Keratinocyte (primary cell): ENCODE data around the gene SKI. TPM values are rescaled to one million over a fixed set of nuclear protein-coding genes. Genes with fewer than 3 reads are reported as not detected.

Experiments
- DNase-seq: peaks from one replicate; pipeline ENCODE4 v3.0.0-alpha.2; 2011; ENCODE audit warnings: low read depth, missing footprints, low spot score
- FAIRE-seq: peaks from 2 replicates; lab custom pipeline; 2011; peaks lifted over from hg19 to GRCh38; lab: Jason Lieb, UNC
- H2AFZ ChIP-seq: 2 replicates; pipeline ENCODE4 v1.6.0; 2012; ENCODE audit warnings: low read length, control low read depth, inconsistent platforms; ENCODE audit not compliant: control insufficient read depth
- H3K27ac ChIP-seq: 2 replicates; pipeline ENCODE4 v1.5.1; 2011; ENCODE audit warnings: low read length; ENCODE audit not compliant: control insufficient read depth, insufficient read depth
- H3K27me3 ChIP-seq: 3 replicates; pipeline ENCODE4 v1.6.0; 2011; ENCODE audit warnings: low read length; ENCODE audit not compliant: control insufficient read depth, insufficient read depth; ENCODE audit errors: extremely low read depth
- H3K36me3 ChIP-seq, 2 experiments: 2 replicates in 1 of 2; 3 replicates in 1 of 2; pipeline ENCODE4 v1.5.1; 2011; ENCODE audit warnings: low read length in 2 of 2, mild to moderate bottlenecking in 1 of 2; ENCODE audit not compliant: control insufficient read depth in 2 of 2, insufficient read depth in 2 of 2; ENCODE audit errors: extremely low read depth in 1 of 2
- H3K4me1 ChIP-seq: 3 replicates; pipeline ENCODE4 v1.5.1; 2011; ENCODE audit warnings: low read length; ENCODE audit not compliant: control insufficient read depth, insufficient read depth; ENCODE audit errors: extremely low read depth
- H3K4me2 ChIP-seq: 3 replicates; pipeline ENCODE4 v1.6.0; 2011; ENCODE audit warnings: low read depth, low read length; ENCODE audit not compliant: control insufficient read depth, insufficient read depth; ENCODE audit errors: extremely low read depth
- H3K4me3 ChIP-seq, 3 experiments: fragments of 200-600 bp in 1 of 3; sonication (generic) in 1 of 3; 2 replicates in 2 of 3; 3 replicates in 1 of 3; pipeline ENCODE4 v1.5.1; 2011 to 2016; ENCODE audit warnings: low read length in 3 of 3, mild to moderate bottlenecking in 3 of 3, control low read depth in 2 of 3, inconsistent platforms in 1 of 3, low read depth in 1 of 3, mixed read lengths in 1 of 3, mixed run types in 1 of 3, moderate library complexity in 1 of 3; ENCODE audit not compliant: control insufficient read depth in 2 of 3, insufficient read depth in 2 of 3; ENCODE audit errors: extremely low read depth in 1 of 3
- H3K79me2 ChIP-seq: 2 replicates; pipeline ENCODE4 v1.6.0; 2012; ENCODE audit warnings: low read length; ENCODE audit not compliant: control insufficient read depth, insufficient read depth
- H3K9ac ChIP-seq: 3 replicates; pipeline ENCODE4 v1.6.0; 2011; ENCODE audit warnings: low read length; ENCODE audit not compliant: control insufficient read depth, insufficient read depth; ENCODE audit errors: extremely low read depth
- H3K9me1 ChIP-seq: 3 replicates; pipeline ENCODE4 v1.6.0; 2011; ENCODE audit warnings: low read length; ENCODE audit not compliant: control insufficient read depth, insufficient read depth; ENCODE audit errors: extremely low read depth
- H3K9me3 ChIP-seq: 2 replicates; pipeline ENCODE4 v1.5.1; 2012; ENCODE audit warnings: low read depth, low read length; ENCODE audit not compliant: control insufficient read depth
- H4K20me1 ChIP-seq: 3 replicates; pipeline ENCODE4 v1.6.0; 2011; ENCODE audit warnings: low read length; ENCODE audit not compliant: control insufficient read depth, insufficient read depth; ENCODE audit errors: extremely low read depth
- EZH2 ChIP-seq: IDR thresholded peaks from one replicate; pipeline ENCODE4 v1.6.1; 2012; ENCODE audit warnings: inconsistent platforms, mild to moderate bottlenecking, low read length, moderate library complexity
- dilution Hi-C: fragments of 300-500 bp; cut with MboI; formaldehyde crosslinking; loops from one replicate; pipeline ENCODE4 v1.7.0; 2020; ENCODE audit warnings: low sequenced_read_pairs; ENCODE audit not compliant: extremely low pct_ligation_motif_present
- polyA plus RNA-seq, 5 experiments: library from polyadenylated mRNA; depleted of rRNA in 3 of 5; stranded (reverse) in 3 of 5; stranded (forward) in 1 of 5; unstranded in 1 of 5; fragments of >200 nt; gene quantifications; 1 replicate in 1 of 5; 2 replicates in 3 of 5; 3 replicates in 1 of 5; pipeline versions ENCODE4 v1.2.1 to v1.2.3, GENCODE V29; 2011 to 2012; ENCODE audit warnings: missing spikeins in 2 of 5, low read depth in 1 of 5, low replicate concordance in 1 of 5
- TF ChIP-seq, protein P1 (sequence below), 3 experiments: IDR thresholded peaks in 1 of 3; conservative IDR thresholded peaks in 1 of 3; optimal IDR thresholded peaks in 1 of 3; 2 replicates in 2 of 3; 3 replicates in 1 of 3; pipeline versions ENCODE3 to v1.5.1; 2011; ENCODE audit warnings: low read length in 3 of 3, mild to moderate bottlenecking in 3 of 3, moderate library complexity in 2 of 3, control low read depth in 1 of 3, inconsistent platforms in 1 of 3; ENCODE audit not compliant: insufficient read depth in 2 of 3; ENCODE audit errors: extremely low read depth in 1 of 3

Gene SKI
- polyA plus RNA-seq, 1 donor (not counting 4 experiments of a cell fraction or from before 2014, with no cell fraction given), result 4.8 TPM

DNA sequence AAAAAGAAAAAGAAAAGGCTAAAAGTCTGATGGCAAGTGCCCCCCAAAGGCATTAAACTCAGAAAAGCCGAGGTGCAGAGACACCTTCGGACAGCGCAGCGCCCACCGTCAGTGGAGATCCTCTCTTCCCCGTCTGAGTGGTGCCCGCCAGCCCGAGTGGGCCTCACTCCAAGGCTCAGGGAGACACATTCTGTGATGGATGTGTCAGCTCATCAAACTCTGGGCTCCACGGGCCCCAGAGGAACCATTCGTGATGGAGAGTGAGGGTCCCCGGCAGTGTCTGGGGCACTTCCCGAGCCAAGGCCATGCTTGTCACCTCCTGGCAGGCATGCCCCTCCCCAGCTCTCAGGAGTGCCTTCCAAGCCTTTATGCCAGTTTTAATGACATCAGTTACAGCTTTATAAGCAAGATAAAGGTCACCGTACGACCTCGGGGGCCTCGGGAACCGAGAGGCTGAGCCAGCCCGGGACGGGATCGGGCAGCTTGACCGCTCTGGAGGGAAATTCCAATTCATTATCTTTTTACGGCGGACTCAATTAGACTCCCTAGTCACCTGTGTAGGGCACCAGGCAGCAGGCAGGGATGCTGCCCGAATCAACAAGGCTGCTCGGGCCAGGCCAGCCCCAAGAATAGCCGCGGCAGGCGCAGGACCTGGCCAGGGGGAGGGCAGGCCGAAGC lies 113.7 kb downstream of the SKI start:
- Histone ChIP-seq H3K4me1 (peaks cover 8% of the 10 kb centered on the region), H3K9me1 (no peaks in the 10 kb centered on the region), H4K20me1 (no peaks in the 10 kb centered on the region), H3K4me3 (no peak overlapping the region), H3K27ac (no peak overlapping the region), H3K9ac (no peak overlapping the region), H3K27me3 (no peaks in the 10 kb centered on the region), H3K4me2 (no peak overlapping the region), H3K79me2 (no peaks in the 10 kb centered on the region), H3K9me3 (no peaks in the 10 kb centered on the region), H2AFZ (no peak overlapping the region), H3K36me3 (no peaks in the 10 kb centered on the region)
- DNase-seq (no peak), FAIRE-seq (no peak)
- TF ChIP-seq, protein P1, sequence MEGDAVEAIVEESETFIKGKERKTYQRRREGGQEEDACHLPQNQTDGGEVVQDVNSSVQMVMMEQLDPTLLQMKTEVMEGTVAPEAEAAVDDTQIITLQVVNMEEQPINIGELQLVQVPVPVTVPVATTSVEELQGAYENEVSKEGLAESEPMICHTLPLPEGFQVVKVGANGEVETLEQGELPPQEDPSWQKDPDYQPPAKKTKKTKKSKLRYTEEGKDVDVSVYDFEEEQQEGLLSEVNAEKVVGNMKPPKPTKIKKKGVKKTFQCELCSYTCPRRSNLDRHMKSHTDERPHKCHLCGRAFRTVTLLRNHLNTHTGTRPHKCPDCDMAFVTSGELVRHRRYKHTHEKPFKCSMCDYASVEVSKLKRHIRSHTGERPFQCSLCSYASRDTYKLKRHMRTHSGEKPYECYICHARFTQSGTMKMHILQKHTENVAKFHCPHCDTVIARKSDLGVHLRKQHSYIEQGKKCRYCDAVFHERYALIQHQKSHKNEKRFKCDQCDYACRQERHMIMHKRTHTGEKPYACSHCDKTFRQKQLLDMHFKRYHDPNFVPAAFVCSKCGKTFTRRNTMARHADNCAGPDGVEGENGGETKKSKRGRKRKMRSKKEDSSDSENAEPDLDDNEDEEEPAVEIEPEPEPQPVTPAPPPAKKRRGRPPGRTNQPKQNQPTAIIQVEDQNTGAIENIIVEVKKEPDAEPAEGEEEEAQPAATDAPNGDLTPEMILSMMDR (optimal IDR thresholded peaks at IDR 0.05 in 1 of 3, IDR thresholded peaks at IDR 0.05 in 1 of 3, conservative IDR thresholded peaks at IDR 0.05 in 1 of 3; ENCODE audit: extremely low read depth in 1 of 3, insufficient read depth in 2 of 3, low read length in 3 of 3), result no peak
- no peak for TF ChIP-seq EZH2
- dilution Hi-C loops, result no loop called here

DNA sequence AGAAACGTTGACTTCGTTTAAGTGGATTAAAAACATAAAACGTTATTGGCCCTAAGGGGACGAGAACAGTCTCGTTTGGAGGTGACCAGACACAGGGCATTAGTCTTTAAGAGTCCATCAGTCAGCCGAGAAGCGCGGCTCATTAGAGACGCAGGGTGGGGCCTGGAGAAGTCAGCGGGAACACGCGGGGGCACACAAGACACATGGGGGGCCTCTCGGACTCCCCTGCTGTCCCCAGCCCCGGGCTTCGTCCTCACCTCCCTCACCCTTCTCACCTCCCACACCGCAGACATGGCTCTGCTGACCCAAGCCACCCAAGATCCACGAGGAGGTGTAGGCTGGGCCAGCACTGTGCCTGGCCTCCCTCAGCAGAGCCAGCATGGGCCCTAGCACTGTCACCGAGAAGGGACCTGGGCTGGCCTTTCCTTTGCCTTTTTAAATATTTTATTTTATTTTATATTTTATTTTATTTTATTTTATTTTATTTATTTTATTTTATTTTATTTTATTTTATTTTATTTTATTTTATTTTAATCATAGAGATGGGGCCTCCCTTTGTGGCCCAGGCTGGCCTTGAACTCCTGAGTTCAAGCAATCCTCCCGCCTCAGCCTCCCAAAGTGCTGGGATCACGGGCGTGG lies 114.4 kb downstream of the SKI start:
- Histone ChIP-seq H3K27ac (no peak overlapping the region), H3K36me3 (no peaks in the 10 kb centered on the region), H3K27me3 (no peaks in the 10 kb centered on the region), H4K20me1 (no peaks in the 10 kb centered on the region), H3K4me3 (no peak overlapping the region), H3K9me3 (no peaks in the 10 kb centered on the region), H3K79me2 (no peaks in the 10 kb centered on the region), H3K9me1 (no peaks in the 10 kb centered on the region), H3K4me1 (peaks cover 8% of the 10 kb centered on the region), H2AFZ (no peak overlapping the region), H3K9ac (no peak overlapping the region), H3K4me2 (no peak overlapping the region)
- dilution Hi-C loops, result no loop called here
- no peak for TF ChIP-seq EZH2
- TF ChIP-seq, protein P1 (optimal IDR thresholded peaks at IDR 0.05 in 1 of 3, IDR thresholded peaks at IDR 0.05 in 1 of 3, conservative IDR thresholded peaks at IDR 0.05 in 1 of 3; ENCODE audit: extremely low read depth in 1 of 3, insufficient read depth in 2 of 3, low read length in 3 of 3), result no peak
- DNase-seq, result no peak
- FAIRE-seq, result no peak
